Ishikawa (cell line): ENCODE data around the gene RSF1.

Experiments used
- CEBPB ChIP-seq: IDR thresholded peaks from 2 replicates; pipeline ENCODE4 v1.6.1; 2012
- CREB1 ChIP-seq: IDR thresholded peaks from 2 replicates; pipeline ENCODE4 v1.6.1; 2012; ENCODE audit warnings: low read depth
- EGR1 ChIP-seq: IDR thresholded peaks from 2 replicates; pipeline ENCODE4 v1.6.1; 2012
- EP300 ChIP-seq: IDR thresholded peaks from 2 replicates; pipeline ENCODE4 v1.6.1; 2012; ENCODE audit warnings: borderline replicate concordance
- FOXM1 ChIP-seq: IDR thresholded peaks from 2 replicates; pipeline ENCODE4 v1.6.1; 2012; ENCODE audit warnings: low read depth, borderline replicate concordance
- NFIC ChIP-seq: IDR thresholded peaks from 2 replicates; pipeline ENCODE4 v1.6.1; 2012
- RAD21 ChIP-seq: IDR thresholded peaks from 2 replicates; pipeline ENCODE4 v1.6.1; 2012; ENCODE audit warnings: low read depth
- REST ChIP-seq: IDR thresholded peaks from 2 replicates; pipeline ENCODE4 v1.6.1; 2012; ENCODE audit warnings: low read depth, mild to moderate bottlenecking
- TAF1 ChIP-seq: IDR thresholded peaks from 2 replicates; pipeline ENCODE4 v1.6.1; 2012; ENCODE audit warnings: low read depth, mild to moderate bottlenecking
- TCF12 ChIP-seq: IDR thresholded peaks from 2 replicates; pipeline ENCODE4 v1.6.1; 2012; ENCODE audit warnings: low read depth
- TEAD4 ChIP-seq: IDR thresholded peaks from 2 replicates; pipeline ENCODE4 v1.6.1; 2012
- USF1 ChIP-seq: IDR thresholded peaks from 2 replicates; pipeline ENCODE4 v1.6.1; 2012
- YY1 ChIP-seq: IDR thresholded peaks from 2 replicates; pipeline ENCODE4 v1.6.1; 2012; ENCODE audit warnings: low read depth
- ZBTB7A ChIP-seq: IDR thresholded peaks from 2 replicates; pipeline ENCODE4 v1.6.1; 2012; ENCODE audit warnings: low read depth
- TF ChIP-seq, protein P1 (sequence below): IDR thresholded peaks from 2 replicates; pipeline ENCODE4 v1.6.1; 2012

Gene RSF1

GRCh38 chr11:77748266-77748665, 72.3 kb downstream of the RSF1 start:
- no peak for TF ChIP-seq TEAD4
- no peak for TF ChIP-seq CREB1
- no peak for TF ChIP-seq CEBPB
- TF ChIP-seq YY1 = no peak
- TF ChIP-seq TAF1 = no peak
- TF ChIP-seq EGR1 = no peak
- no peak for TF ChIP-seq USF1
- TF ChIP-seq EP300 = no peak
- no peak for TF ChIP-seq TCF12
- TF ChIP-seq NFIC = no peak
- no peak for TF ChIP-seq ZBTB7A
- no peak for TF ChIP-seq REST
- TF ChIP-seq, protein P1, sequence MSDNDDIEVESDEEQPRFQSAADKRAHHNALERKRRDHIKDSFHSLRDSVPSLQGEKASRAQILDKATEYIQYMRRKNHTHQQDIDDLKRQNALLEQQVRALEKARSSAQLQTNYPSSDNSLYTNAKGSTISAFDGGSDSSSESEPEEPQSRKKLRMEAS = no peak
- TF ChIP-seq RAD21 = no peak
- TF ChIP-seq FOXM1 = no peak

- no peak for TF ChIP-seq CREB1
- no peak for TF ChIP-seq RAD21
Observed at GRCh38 chr11:77747381-77747969, 73.0 kb downstream of the RSF1 start.

DNA sequence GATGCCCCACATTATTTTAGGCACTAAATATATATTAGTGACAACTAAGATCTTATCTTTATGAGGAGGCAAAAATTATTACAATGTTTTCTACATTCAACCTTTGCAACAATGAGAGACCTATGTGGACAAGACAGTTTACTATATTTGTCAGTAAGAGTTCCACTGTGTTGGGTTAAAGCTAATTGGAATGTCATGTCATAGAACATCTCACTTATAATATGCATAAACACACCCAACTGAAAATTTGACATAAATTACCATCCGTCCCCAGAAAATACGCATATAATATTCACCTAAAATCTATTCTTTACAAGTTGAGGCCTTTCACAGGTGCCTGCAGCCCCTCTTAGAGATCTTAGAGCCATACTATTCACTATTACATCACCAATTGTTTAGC, 84.0 kb downstream of the RSF1 start:
- TF ChIP-seq NFIC (no peak), CREB1 (no peak), EP300 (no peak), CEBPB (no peak), REST (no peak), EGR1 (no peak), TAF1 (no peak), USF1 (no peak), TEAD4 (no peak), RAD21 (no peak), TCF12 (no peak), YY1 (no peak), FOXM1 (no peak), ZBTB7A (no peak)
- TF ChIP-seq, protein P1 = no peak

GRCh38 chr11:77734890-77735289, 85.6 kb downstream of the RSF1 start:
- TF ChIP-seq TCF12 (no peak), TEAD4 (no peak), NFIC (no peak), EP300 (no peak), ZBTB7A (no peak), REST (no peak), TAF1 (no peak), FOXM1 (no peak)

DNA sequence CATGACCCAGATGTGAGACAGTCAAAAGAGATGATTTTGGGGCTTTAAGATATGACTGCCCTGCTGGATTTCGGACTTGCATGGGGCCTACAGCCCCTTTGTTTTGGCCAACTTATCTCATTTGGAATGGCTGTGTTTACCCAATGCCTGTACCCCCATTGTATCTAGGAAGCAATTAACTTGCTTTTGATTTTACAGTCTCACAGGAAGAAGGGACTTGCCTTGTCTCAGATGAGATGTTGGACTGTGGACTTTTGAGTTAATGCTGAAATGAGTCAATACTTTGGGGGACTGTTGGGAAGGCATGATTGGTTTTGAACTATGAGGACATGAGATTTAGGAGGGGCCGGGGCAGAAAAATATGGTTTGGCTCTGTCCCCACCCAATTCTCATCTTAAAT, 88.4 kb downstream of the RSF1 start:
- TF ChIP-seq CREB1 = no peak
- no peak for TF ChIP-seq EGR1
- TF ChIP-seq EP300 = no peak
- TF ChIP-seq, protein P1 = no peak
- no peak for TF ChIP-seq TEAD4
- TF ChIP-seq CEBPB = no peak
- no peak for TF ChIP-seq NFIC
- TF ChIP-seq TAF1 = no peak
- no peak for TF ChIP-seq USF1
- no peak for TF ChIP-seq TCF12
- no peak for TF ChIP-seq ZBTB7A
- no peak for TF ChIP-seq FOXM1
- TF ChIP-seq REST = no peak
- TF ChIP-seq YY1 = no peak
- TF ChIP-seq RAD21 = no peak
